ENCODE measurements around the gene MOV10.

Gene MOV10

DNA sequence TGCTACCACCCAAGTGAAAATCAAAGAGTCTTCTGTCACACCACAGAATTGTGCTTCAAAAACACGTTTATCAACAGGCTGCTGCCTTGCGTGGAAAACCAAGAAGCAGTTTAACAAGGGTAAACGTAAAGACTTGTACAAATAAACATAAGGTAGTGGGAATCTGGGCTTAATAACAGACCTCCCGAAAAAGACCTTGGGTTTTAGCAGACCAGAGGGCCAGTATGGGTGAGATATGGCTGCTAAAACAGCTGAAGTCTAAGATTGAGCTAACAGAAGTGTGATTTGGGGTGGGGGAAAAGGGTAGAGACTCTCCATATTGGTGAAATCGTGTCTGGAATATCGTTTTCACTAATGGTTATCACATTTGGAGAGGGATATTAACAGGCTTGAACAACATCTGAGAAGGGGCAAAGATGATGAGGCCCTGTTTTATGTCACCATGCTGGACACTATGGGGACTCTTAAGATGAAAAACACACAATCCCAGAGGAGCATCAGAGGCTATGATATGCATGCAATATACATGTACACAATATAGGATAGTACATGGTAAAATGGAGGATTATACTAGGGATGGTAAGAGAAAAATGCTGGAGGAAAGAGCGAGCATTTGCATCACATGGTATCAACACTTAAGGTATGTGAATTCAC is 1.4 kb downstream of the MOV10 start:
- FAIRE-seq, result no peak

- FAIRE-seq, result no peak
Measured at GRCh38 chr1:112676543-112676942, 2.1 kb downstream of the MOV10 start.

DNA sequence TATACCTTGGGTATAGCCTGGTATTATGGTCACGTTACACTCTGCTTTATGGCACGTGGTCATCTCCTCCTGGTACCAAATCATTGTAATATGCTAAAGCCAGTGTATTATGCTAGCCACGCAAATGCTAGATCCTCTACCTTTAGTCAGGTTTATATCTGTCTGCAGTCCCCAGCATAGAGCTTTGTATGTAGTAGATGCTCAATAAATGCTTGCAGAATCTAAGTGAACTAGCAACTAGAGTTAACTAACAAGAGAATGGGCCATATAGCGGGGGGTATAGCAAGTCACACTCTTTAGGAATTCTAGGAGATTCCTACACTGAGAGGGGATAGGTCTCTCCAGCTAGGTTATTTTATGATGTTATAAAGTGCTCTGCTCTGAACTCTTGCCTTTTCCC is 3.0 kb downstream of the MOV10 start:
- no peak for FAIRE-seq

DNA sequence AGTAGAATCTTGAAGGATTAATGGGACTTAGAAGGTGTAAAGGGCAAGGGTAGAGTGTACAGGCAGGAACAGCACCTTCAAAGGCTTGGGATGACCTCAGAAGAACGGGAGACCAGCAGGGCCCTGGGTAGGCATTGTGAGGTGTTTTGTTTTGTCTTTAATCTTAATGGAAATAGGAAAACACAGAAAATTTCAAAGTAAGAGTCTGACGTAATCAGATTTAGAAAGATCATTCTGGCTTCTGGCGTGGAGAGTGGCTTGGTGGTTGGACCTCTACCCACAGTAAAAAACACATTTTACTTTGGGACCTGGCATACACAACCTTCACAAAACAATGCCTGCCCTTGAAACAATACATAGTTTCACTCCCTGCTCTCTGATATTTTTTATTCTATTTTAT is 4.1 kb downstream of the MOV10 start:
- FAIRE-seq, result no peak

- FAIRE-seq, result no peak
Measured at GRCh38 chr1:112685913-112686312, 11.5 kb downstream of the MOV10 start.

GRCh38 chr1:112686417-112686816 is 12.0 kb downstream of the MOV10 start:
- FAIRE-seq, result no peak

- no peak for FAIRE-seq
Measured at GRCh38 chr1:112686835-112687234, 12.4 kb downstream of the MOV10 start.

DNA sequence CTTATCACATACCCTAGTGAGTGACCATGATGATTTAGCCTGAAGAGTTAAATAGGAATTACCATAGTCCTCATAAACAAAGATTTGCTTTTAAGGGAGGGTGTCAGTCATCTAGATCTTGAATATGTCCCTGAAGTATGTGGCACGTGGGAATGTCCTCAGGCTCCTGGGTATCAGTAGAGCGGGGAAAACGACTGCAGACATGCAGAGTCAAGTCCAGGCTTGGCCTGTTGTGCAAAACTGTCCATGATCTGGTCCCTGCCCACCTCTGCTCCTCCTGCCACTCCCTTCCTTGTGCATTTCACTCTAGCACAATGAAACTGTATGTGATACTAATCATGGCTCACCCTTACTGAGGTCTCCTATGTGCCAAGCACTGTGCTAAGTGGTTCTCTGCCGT is 12.9 kb downstream of the MOV10 start:
- no peak for FAIRE-seq

DNA sequence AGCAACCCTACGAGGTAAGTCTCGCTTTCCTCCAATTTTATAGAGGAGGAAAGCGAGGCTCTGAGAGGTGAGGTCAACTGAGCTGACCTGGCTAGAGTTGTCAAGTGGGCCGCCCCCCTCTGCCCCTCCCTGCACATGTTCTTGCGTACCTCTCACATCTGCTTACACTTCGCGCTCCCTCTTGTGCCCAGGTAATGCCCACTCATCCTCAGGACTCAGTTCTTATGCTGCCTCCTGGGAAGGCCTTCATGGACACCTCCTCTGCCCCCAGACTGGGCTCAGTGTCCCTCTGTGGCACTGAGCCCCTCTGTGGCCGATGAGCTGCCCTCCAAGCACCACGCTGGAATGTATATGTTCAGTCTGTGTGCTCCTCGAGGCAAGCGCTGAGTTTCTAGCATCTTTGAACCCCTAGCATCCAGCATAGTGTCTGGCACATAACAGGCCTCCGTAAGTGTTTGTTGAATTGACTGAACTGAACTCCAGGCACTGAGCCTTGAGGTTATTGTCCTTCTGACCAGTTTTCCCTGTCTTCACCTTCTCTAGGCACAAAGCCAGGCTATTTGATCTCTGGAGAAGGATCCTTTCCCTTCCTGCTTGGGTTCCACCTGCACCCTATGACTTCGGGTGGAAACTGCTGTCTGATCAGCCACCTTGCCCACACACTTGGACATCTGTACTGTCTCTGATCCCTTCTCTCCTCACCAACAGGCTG is 13.5 kb downstream of the MOV10 start:
- no peak for FAIRE-seq

- no peak for FAIRE-seq
Measured at GRCh38 chr1:112688781-112689193, 14.3 kb downstream of the MOV10 start.

GRCh38 chr1:112689196-112689841 is 14.9 kb downstream of the MOV10 start:
- no peak for FAIRE-seq

DNA sequence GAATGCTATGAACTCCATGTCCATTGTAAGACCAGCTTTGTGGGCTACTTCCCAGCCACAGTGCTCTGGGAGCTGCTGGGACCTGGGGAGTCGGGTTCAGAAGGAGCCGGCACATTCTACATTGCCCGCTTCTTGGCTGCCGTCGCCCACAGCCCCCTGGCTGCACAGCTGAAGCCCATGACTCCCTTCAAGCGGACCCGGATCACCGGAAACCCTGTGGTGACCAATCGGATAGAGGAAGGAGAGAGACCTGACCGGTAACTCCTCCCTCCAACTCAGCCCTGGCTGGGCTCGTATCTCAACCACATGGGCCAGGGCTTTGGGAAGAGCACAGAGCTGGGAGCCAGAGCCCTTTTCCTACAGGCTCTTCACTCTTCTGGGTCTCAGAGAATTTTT is 15.4 kb downstream of the MOV10 start:
- FAIRE-seq, result no peak

DNA sequence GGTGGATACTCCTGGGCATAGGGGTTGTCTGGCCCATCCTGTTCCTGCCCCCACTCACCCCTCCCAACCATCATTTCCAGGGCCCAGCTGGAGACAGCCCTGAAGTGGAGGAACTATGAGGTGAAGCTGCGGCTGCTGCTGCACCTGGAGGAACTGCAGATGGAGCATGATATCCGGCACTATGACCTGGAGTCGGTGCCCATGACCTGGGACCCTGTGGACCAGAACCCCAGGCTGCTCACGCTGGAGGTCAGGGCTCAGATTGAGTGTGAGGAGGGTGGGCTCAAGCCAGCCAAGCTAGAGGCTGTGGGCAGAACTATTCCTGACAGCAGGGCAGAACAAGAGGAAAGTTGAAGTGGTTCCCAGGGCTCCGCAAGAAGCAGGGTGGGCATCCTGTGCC is 18.2 kb downstream of the MOV10 start:
- FAIRE-seq, result no peak

GRCh38 chr1:112693821-112694220 is 19.4 kb downstream of the MOV10 start:
- FAIRE-seq, result no peak

DNA sequence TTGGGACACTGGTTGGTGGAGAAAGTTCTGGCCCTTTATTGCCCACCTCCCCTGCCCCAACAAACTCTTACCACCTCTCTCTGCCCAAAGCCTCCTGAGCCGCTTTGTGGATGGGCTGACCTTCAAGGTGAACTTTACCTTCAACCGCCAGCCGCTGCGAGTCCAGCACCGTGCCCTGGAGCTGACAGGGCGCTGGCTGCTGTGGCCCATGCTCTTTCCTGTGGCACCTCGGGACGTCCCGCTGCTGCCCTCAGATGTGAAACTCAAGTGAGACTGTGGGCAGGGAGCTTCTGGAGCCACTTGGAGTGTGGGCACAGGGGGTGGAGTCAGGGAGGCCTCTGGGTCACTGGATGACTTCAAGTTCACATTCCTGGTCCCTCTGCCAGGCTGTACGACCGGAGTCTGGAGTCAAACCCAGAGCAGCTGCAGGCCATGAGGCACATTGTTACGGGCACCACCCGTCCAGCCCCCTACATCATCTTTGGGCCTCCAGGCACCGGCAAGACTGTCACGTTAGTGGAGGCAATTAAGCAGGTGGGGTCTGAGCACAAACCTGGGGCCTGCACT is 20.0 kb downstream of the MOV10 start:
- no peak for FAIRE-seq

GRCh38 chr1:112695276-112695675 is 20.8 kb downstream of the MOV10 start:
- no peak for FAIRE-seq

DNA sequence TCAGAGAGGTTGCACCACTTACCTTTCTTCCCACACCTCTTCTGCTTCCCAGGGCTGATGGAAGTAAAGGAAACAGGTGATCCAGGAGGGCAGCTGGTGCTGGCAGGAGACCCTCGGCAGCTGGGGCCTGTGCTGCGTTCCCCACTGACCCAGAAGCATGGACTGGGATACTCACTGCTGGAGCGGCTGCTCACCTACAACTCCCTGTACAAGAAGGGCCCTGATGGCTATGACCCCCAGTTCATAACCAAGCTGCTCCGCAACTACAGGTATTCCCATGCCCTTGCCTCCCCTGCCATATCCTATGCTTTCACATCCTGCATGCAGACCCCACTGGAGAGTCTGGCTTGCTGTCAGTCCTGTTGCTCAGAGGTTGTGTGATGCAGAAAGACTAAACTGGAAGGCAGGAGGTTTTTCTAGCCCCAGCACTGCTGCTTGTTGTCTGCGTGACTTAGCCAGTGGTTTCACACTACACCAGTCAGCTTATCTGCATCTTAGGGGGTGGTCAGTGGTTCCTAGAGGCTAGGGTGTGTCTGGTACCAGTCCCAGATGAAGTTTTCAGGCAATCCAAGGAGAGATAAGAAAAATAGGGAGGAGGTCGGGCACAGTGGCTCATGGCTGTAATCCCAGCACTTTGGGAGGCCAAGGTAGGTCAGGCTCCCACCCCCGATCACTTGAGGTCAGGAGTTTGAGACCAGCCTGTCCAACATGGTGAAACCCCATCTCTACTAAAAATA is 22.3 kb downstream of the MOV10 start:
- FAIRE-seq, result no peak

DNA sequence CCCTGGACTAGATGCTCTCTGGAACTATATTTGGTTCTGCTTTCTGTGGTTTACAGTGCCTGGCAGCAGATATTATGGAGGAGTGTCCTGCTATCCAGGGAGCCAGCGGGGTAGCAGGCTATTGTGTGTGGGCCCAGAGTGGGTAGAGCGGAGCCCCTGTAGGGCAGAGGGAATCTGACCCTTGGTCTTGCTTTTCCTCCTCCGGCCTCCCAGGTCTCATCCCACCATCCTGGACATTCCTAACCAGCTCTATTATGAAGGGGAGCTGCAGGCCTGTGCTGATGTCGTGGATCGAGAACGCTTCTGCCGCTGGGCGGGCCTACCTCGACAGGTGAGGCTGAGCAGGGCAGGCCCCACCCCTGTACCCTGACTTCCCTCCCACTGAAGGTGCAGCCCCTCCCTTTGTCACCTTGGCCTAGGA is 23.3 kb downstream of the MOV10 start:
- FAIRE-seq, result no peak

DNA sequence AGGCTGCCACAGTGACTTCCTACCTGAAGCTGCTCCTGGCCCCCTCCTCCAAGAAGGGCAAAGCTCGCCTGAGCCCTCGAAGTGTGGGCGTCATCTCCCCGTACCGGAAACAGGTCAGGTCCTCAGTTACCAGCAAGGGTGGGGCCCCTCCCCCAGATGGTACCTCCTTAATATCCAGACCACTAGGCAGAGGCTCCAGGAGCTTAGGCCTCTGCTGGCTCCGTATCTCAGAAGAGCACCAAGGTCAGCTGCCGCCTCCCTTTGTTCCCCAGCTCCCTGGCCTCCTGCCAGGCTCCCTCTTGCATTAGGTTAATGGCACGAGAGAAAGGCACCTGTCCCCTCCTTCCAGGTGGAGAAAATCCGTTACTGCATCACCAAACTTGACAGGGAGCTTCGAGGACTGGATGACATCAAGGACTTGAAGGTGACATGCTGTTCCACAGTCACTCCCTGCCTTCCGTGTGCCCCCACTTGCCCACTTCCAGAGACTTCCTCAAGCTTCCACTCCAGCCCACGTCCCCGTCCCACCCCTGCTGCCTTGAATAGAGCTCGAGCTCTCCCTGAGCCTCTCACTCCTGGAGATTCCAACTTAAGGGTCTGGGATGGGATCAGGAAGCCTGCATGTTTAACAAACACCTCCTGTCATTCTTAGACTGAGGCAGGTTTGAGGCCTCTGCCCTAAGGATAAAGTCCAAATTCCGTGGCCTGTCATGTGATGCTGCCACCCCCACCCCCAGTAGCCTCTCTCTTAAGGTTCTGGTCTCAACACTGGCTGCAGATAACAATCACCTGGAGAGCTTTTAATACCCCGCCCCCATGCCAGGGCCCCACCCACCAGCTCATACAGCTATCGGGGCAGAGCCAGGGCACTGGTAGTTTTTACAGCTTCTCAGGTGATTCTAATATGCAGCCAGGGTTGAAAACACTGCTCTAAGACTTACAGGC is 24.2 kb downstream of the MOV10 start:
- no peak for FAIRE-seq

DNA sequence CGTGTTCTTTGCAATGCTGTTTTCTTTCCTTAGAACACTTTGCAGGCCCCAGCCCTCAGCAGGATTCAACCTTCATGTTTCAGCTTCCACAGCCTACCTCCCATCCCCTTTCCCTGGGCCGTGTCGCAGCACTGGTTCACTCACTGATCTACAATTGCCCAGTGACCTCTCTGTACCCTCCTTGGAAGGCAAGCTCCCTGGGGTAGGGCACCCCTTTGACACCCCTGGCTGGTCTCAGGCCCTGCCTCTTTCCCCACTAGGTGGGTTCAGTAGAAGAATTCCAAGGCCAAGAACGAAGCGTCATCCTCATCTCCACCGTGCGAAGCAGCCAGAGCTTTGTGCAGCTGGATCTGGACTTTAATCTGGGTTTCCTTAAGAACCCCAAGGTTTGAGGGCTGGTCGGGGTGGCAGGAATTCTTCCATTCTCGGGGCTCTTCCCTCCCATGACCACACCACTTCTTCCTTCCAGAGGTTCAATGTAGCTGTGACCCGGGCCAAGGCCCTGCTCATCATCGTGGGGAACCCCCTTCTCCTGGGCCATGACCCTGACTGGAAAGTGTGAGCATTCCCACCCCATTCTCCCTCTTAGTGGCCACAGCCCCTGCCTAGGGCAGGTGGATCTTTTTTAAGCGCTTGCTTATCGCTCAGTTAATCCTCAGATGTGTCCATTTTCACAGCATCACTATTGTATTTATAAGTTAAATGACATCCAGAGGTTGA is 25.1 kb downstream of the MOV10 start:
- no peak for FAIRE-seq

Measured in endometrium (tissue), 2 donors.